Karpas-422 (cell line): Measurements from ENCODE around the gene FBXL7. TPM values are rescaled to one million over a fixed set of nuclear protein-coding genes. Genes with fewer than 3 reads are reported as not detected.

Source experiments
- DNase-seq: peaks from one replicate; pipeline ENCODE4 v3.0.0-alpha.2; 2015
- H2AFZ ChIP-seq: fragments of 200-600 bp; sonication (generic); 2 replicates; pipeline ENCODE4 v1.6.1; 2014; ENCODE audit warnings: antibody characterized with exemption, low read length, mixed read lengths
- H3K27ac ChIP-seq: fragments of 200-600 bp; sonication (generic); 2 replicates; pipeline ENCODE4 v1.5.1; 2014; ENCODE audit warnings: mild to moderate bottlenecking, low read length, moderate library complexity
- H3K27me3 ChIP-seq: fragments of 200-600 bp; sonication (generic); 2 replicates; pipeline ENCODE4 v1.6.1; 2014; ENCODE audit warnings: low read length, mixed read lengths
- H3K36me3 ChIP-seq: fragments of 200-600 bp; sonication (generic); 2 replicates; pipeline ENCODE4 v1.6.1; 2014; ENCODE audit warnings: low read length, mixed read lengths; ENCODE audit not compliant: insufficient read depth
- H3K4me1 ChIP-seq: fragments of 200-600 bp; sonication (generic); 2 replicates; pipeline ENCODE4 v1.6.1; 2014; ENCODE audit warnings: mild to moderate bottlenecking, low read length, mixed read lengths
- H3K4me2 ChIP-seq: fragments of 200-600 bp; sonication (generic); 2 replicates; pipeline ENCODE4 v1.6.1; 2014; ENCODE audit warnings: low read length, low read depth, mild to moderate bottlenecking; ENCODE audit not compliant: poor library complexity, severe bottlenecking
- H3K4me3 ChIP-seq: fragments of 200-600 bp; sonication (generic); 2 replicates; pipeline ENCODE4 v1.5.1; 2014; ENCODE audit warnings: mild to moderate bottlenecking, antibody characterized with exemption, low read length, mixed read lengths
- H3K79me2 ChIP-seq: fragments of 200-600 bp; sonication (generic); 2 replicates; pipeline ENCODE4 v1.6.1; 2014; ENCODE audit warnings: mild to moderate bottlenecking, low read length, mixed read lengths
- H3K9ac ChIP-seq: fragments of 200-600 bp; sonication (generic); 2 replicates; pipeline ENCODE4 v1.6.0; 2014; ENCODE audit warnings: low read length
- H3K9me2 ChIP-seq: fragments of 200-600 bp; sonication (generic), shearing (Covaris generic); replicated peaks from 2 replicates; pipeline ENCODE4 v1.6.0; 2014; ENCODE audit warnings: mild to moderate bottlenecking, low read length, moderate library complexity; ENCODE audit not compliant: insufficient read depth
- H3K9me3 ChIP-seq: fragments of 300-700, 200-600 bp; sonication (generic); 2 replicates; pipeline ENCODE4 v1.6.1; 2014; ENCODE audit warnings: low read length, mixed read lengths
- H4K20me1 ChIP-seq: fragments of 200-600 bp; sonication (generic); 2 replicates; pipeline ENCODE4 v1.6.1; 2014; ENCODE audit warnings: mild to moderate bottlenecking, antibody characterized with exemption, low read length, low read depth; ENCODE audit not compliant: insufficient read depth
- total RNA-seq: library from RNA; depleted of rRNA; stranded (reverse); fragments of >200 nt; shearing (Covaris generic); gene quantifications from 2 replicates; pipeline ENCODE4 v1.2.3, GENCODE V29; 2014; ENCODE audit warnings: low replicate concordance

Gene FBXL7
- total RNA-seq, 1 experiment from 2014 or later, result not detected

DNA sequence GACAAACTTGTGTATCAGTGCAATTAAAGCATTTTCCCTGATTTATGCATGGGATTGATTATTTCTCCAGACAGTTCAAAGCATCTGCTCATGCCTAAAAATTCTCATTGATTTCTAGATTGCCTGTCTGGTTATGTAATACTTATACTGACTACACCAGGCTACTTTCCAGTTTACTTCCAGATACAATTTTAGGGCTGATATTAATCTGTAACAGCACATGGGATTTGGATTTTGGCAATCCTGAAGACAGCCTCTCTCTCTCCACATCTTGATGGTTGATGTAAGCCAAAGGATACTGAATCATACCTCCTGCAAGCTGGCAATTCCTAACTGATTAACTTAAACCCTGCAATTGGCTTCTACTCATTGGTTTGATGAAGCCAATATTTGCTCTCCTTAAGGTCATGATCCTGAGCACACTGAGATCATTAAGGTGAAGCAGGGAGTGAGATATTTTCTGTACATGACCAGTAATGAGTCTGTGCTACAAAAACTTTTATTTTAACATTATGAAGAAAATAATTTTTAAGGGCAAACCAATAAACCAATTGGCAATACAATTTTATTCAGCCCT is 25.7 kb upstream of the FBXL7 start:
- Histone ChIP-seq H3K4me2 (no peak overlapping the region), H3K9ac (no peak overlapping the region), H3K9me2 (no peaks in the 10 kb centered on the region), H3K4me1 (no peaks in the 10 kb centered on the region), H3K27ac (no peak overlapping the region), H3K27me3 (no peaks in the 10 kb centered on the region), H3K79me2 (no peaks in the 10 kb centered on the region), H2AFZ (no peak overlapping the region), H3K9me3 (peaks cover 20% of the 10 kb centered on the region), H3K4me3 (no peak overlapping the region), H4K20me1 (no peaks in the 10 kb centered on the region), H3K36me3 (no peaks in the 10 kb centered on the region)
- DNase-seq, result no peak

DNA sequence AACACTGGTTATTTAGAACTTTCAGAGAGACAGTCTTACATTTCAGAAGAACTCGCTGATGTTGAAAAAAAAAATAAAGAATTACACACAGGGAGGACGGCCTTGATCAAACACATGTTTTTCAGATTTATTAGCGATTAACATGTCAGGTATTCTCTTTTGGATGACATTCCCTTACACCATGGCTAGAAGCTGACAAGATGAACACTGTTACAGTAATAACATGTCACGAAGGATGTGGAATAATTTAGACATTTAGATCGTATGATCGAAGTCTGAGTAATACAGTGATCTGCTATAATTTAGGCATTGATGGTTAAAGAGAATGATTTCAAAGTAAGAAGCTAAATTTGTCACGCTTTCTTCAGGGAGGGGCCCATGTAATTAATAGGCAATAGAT is 24.6 kb upstream of the FBXL7 start:
- Histone ChIP-seq H3K4me1 (no peaks in the 10 kb centered on the region), H3K9me2 (no peaks in the 10 kb centered on the region), H3K9me3 (peaks cover 13% of the 10 kb centered on the region), H3K27me3 (no peaks in the 10 kb centered on the region), H3K4me2 (no peak overlapping the region), H4K20me1 (no peaks in the 10 kb centered on the region), H3K79me2 (no peaks in the 10 kb centered on the region), H3K9ac (no peak overlapping the region), H2AFZ (no peak overlapping the region), H3K27ac (no peak overlapping the region), H3K4me3 (no peak overlapping the region), H3K36me3 (no peaks in the 10 kb centered on the region)
- DNase-seq, result no peak

DNA sequence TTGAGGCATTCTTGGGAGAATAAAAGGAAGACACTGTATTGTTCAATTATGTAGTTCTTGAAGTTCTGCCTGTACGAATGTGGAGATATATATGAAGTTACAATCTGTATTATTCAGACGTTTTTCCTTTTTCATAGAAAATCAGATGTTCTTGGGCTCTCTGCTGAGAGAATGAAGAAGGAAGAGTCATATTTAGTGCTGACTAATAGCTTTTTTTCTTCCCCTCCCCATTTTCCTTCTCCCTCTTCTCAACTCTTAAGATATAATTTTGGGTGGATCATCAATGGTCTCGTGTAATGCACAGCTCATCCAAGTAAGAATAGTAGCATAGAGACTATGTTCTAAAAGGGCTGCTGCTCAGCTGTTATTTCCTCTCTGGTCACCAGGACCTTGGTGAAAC is 23.0 kb upstream of the FBXL7 start:
- DNase-seq, result no peak
- Histone ChIP-seq H3K9ac (no peak overlapping the region), H3K9me2 (no peaks in the 10 kb centered on the region), H3K9me3 (peaks cover 23% of the 10 kb centered on the region), H3K4me2 (no peak overlapping the region), H2AFZ (no peak overlapping the region), H3K27me3 (no peaks in the 10 kb centered on the region), H3K4me1 (no peaks in the 10 kb centered on the region), H3K36me3 (no peaks in the 10 kb centered on the region), H3K4me3 (no peak overlapping the region), H3K27ac (no peak overlapping the region), H3K79me2 (no peaks in the 10 kb centered on the region), H4K20me1 (no peaks in the 10 kb centered on the region)

DNA sequence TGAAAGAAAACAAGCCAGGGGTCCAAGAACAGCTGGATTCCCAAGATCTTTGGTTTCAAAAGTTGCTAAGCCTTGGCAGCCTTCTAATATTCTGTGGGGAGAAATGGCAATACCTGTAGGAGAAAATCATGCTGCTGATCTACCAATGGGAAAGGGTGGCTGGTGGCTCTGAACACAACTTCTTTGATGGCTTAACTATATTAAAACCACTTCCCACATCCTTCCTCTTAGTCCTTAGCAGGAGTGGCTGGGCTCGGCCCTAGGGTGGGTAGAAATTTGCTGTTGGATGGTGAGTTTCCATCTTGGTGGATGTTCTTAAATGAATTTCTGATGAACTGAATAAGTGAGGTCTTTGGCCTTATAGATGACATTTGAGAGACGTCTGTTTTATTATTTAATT is 19.5 kb upstream of the FBXL7 start:
- no peak for DNase-seq
- Histone ChIP-seq H3K9me3 (peaks cover 23% of the 10 kb centered on the region), H3K9me2 (no peaks in the 10 kb centered on the region), H3K27me3 (no peaks in the 10 kb centered on the region), H3K79me2 (no peaks in the 10 kb centered on the region), H3K27ac (no peak overlapping the region), H3K4me1 (no peaks in the 10 kb centered on the region), H4K20me1 (no peaks in the 10 kb centered on the region), H3K4me3 (no peak overlapping the region), H3K9ac (no peak overlapping the region), H3K4me2 (no peak overlapping the region), H3K36me3 (no peaks in the 10 kb centered on the region), H2AFZ (no peak overlapping the region)

DNA sequence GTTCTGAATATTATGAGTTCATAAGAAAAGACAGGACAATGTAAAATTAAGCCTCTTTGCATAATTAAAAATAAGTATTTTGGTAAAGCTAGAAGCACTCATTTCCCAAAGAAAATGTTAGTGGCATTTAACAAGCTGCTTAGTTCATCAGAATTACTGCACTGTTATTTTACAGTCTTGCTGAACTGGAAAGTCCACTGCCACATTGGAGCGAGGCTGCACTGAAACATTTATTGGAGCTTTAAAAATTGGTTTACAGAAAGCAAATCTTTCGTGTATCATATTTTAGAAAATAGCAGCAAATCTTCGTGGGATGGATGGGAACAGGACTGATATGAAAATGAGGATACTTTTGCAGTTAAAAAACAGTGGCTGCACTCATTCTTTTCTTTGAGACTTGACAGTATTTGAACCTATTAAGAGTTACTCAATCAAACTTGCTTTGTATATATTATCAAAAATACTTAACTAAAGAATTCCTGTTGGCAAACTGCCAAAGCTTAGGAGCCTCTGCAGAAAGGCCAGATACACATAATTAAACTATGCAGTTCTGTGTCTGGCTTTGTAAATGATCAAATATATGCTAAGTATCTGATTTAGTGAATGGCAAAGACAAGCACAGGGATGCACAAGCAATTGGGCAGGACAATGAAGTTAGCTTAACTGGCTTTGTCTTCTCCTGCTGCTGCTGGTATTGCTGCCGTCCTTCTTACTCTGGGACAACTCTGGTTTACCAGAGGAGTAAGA is 16.5 kb upstream of the FBXL7 start:
- H3K9me2 ChIP-seq, result no peaks in the 10 kb centered on the region
- DNase-seq, result no peak
- no peaks in the 10 kb centered on the region for H3K27me3 ChIP-seq
- no peak overlapping the region for H3K4me3 ChIP-seq
- no peaks in the 10 kb centered on the region for H3K4me1 ChIP-seq
- no peaks in the 10 kb centered on the region for H3K36me3 ChIP-seq
- H4K20me1 ChIP-seq, result no peaks in the 10 kb centered on the region
- H3K27ac ChIP-seq, result no peak overlapping the region
- H3K9ac ChIP-seq, result no peak overlapping the region
- H2AFZ ChIP-seq, result no peak overlapping the region
- H3K9me3 ChIP-seq, result peaks cover 22% of the 10 kb centered on the region
- H3K79me2 ChIP-seq, result no peaks in the 10 kb centered on the region
- no peak overlapping the region for H3K4me2 ChIP-seq

DNA sequence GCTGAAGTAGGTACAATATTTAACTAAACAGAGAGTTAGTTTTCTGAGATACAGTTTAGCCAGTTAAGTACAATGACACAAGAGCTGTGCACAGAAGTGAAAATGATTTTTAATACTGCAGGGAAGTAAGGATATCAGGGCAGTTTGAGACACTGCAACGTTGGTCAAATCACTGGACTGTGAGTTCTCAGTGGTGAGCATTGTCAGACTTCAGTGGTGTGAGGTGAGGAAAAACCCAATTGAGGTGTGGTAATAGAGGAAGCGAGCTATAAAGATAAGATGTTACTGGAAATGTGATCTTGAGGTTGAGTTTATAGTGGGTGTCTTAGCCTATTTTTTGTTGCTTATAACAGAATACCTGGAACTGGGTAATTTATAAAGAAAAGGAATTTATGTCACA is 12.8 kb upstream of the FBXL7 start:
- Histone ChIP-seq H3K9ac (no peak overlapping the region), H2AFZ (no peak overlapping the region), H3K36me3 (no peaks in the 10 kb centered on the region)

DNA sequence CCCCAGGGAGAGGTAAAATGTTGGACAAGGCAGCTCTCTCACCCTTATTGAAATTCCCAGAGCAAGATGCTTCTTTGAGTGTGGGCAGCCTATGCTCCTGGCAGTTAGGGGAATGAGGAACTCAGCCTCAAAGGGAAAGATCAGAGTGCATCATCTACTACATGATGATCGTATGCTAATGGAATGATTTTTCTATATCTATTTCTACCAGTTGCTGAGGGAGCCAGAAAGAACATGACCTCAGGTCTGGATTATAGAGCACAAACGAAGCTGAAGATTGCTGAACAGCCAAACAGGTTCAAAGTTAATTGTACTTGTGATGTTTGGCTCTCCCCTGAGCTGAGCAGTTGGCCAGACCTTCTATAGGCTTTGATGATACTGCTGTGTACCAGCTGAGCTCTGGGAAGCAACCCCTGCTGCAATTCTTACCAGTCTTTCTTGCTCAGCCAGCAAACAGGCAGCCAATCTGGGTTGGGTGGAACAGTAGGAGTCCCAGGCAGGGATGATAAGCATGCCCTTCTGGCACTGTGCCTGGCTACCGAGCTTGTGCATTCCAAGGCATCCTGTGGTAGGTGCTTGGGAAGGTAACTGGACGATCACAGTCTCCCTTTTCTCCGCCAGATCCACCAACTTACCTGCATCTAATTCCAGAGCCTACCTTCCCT is 10.3 kb upstream of the FBXL7 start:
- Histone ChIP-seq H3K4me1 (no peaks in the 10 kb centered on the region), H3K9ac (no peak overlapping the region), H3K27me3 (no peaks in the 10 kb centered on the region), H3K27ac (no peak overlapping the region), H3K4me3 (no peak overlapping the region), H3K9me3 (peaks cover 17% of the 10 kb centered on the region), H3K79me2 (no peaks in the 10 kb centered on the region), H3K36me3 (no peaks in the 10 kb centered on the region), H4K20me1 (no peaks in the 10 kb centered on the region), H2AFZ (no peak overlapping the region), H3K4me2 (no peak overlapping the region), H3K9me2 (no peaks in the 10 kb centered on the region)
- DNase-seq, result no peak

More for the DNA sequence above, 12.8 kb upstream of the FBXL7 start:
- no peak overlapping the region for H3K4me3 ChIP-seq
- H3K9me3 ChIP-seq, result peaks cover 12% of the 10 kb centered on the region
- H3K27me3 ChIP-seq, result no peaks in the 10 kb centered on the region
- H3K4me1 ChIP-seq, result no peaks in the 10 kb centered on the region
- H3K9me2 ChIP-seq, result no peaks in the 10 kb centered on the region
- H3K4me2 ChIP-seq, result no peak overlapping the region
- H3K79me2 ChIP-seq, result no peaks in the 10 kb centered on the region
- H4K20me1 ChIP-seq, result no peaks in the 10 kb centered on the region
- DNase-seq, result no peak
- H3K27ac ChIP-seq, result no peak overlapping the region

DNA sequence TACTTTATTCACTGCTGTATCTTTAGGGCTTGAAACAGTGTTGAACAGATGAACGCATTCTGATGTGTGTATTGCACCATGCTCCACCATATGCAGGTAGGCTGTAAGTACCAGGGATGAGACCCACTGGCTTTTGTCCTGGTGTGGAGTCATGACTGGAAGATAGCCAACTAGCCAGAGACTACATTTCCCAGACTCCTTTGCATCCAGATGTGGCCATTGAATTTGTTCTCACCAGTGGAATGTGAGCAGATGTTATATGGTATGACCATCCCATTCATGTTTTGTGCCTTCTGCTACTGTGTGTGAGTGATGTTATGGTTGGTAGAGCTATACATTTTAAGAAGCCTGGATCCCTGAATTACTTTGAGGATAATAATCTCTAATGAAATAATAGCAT is 7.4 kb upstream of the FBXL7 start:
- H4K20me1 ChIP-seq, result no peaks in the 10 kb centered on the region
- DNase-seq, result no peak
- no peaks in the 10 kb centered on the region for H3K79me2 ChIP-seq
- no peaks in the 10 kb centered on the region for H3K27me3 ChIP-seq
- H2AFZ ChIP-seq, result no peak overlapping the region
- no peaks in the 10 kb centered on the region for H3K36me3 ChIP-seq
- no peaks in the 10 kb centered on the region; the same call in 1 of the 2 replicates for H3K9me2 ChIP-seq
- no peak overlapping the region for H3K27ac ChIP-seq
- no peak overlapping the region for H3K9ac ChIP-seq
- no peak overlapping the region for H3K4me2 ChIP-seq
- peaks cover 17% of the 10 kb centered on the region for H3K9me3 ChIP-seq
- no peaks in the 10 kb centered on the region for H3K4me1 ChIP-seq
- H3K4me3 ChIP-seq, result no peak overlapping the region
